ENCODE results near the gene HOXD3. TPM values are rescaled to one million over a fixed set of nuclear protein-coding genes. Genes with fewer than 3 reads are reported as not detected.

The HOXD3 gene
- total RNA-seq, 1 experiment from 2014 or later, result 0.30 TPM

DNA sequence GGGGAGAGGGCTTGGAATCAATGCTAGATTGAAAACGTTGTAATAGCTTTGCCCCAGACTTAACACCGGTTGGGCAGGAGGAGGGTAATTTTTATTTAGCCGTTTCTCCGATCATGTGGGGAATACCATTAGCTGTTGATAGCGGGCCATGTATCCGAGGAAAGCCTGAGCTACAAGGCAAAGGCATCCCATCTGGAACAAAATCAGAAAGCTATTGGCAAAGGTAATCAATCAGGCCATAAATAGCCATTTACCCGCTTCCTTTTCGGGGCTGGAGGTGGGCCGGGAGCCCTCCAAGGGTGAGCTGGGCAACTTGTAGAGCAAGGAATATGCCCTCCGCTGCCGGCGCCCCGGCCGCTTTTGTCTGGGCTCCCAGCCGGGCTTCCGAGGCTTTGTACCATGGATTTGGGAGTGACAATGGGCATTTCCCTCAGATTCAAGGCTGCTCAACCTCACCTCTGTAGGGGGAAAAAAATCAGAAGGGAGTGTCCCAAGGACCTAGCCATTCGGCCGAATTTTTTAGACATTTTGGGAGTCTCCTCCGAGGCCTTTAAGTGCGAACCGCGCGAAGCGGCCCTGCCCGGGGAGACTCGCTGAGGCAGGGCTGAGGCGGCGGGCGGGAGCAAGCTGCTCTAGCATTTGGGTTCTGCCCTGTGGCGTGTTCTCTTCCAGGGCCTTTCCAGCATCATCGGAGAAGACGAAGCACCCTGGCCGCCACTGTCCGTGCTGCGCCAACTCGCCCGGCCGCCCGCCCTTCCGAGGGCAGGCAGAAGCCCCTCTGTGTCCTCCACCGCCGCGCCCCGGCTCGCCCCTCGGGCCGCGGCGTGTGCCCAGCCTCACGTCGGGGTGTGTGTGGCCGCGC lies 35.7 kb upstream of the HOXD3 start:
- DNase-seq (ENCODE audit: low read depth), result no peak

- DNase-seq (ENCODE audit: low read depth), result no peak
These were observed 34.9 kb upstream of the HOXD3 start for GRCh38 chr2:176122052-176122682.

GRCh38 chr2:176122683-176123410 lies 34.3 kb upstream of the HOXD3 start, which contains the start of gene HOXD9:
HOXD9 (plus strand) TSS chr2:176122719; CDS start chr2:176122769, 50 bp downstream.
- DNase-seq (ENCODE audit: low read depth), result no peak

DNA sequence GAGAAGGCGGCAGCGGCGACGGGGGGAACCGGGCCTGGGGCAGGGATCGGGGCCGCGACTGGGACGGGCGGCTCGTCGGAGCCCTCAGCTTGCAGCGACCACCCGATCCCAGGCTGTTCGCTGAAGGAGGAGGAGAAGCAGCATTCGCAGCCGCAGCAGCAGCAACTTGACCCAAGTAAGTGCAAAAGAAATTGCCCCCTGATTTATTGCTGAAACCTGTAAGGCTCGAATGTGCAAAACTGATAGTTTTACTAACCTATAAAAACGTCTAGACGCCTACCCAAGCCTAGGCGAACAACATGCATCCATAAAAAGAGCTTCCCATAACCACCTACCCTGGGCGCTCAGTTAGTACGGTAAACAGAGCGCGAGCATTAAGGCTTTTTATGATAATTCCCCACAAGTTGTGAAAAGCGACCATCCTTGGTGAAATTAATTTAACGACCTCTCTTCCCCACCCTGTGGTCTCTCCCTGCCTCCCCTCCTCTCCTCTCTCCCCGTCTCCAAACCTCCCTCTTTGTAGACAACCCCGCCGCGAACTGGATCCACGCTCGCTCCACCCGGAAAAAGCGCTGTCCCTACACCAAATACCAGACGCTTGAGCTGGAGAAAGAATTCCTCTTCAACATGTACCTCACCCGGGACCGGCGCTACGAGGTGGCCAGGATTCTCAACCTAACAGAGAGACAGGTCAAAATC lies 33.5 kb upstream of the HOXD3 start:
- DNase-seq (ENCODE audit: low read depth), result no peak

DNA sequence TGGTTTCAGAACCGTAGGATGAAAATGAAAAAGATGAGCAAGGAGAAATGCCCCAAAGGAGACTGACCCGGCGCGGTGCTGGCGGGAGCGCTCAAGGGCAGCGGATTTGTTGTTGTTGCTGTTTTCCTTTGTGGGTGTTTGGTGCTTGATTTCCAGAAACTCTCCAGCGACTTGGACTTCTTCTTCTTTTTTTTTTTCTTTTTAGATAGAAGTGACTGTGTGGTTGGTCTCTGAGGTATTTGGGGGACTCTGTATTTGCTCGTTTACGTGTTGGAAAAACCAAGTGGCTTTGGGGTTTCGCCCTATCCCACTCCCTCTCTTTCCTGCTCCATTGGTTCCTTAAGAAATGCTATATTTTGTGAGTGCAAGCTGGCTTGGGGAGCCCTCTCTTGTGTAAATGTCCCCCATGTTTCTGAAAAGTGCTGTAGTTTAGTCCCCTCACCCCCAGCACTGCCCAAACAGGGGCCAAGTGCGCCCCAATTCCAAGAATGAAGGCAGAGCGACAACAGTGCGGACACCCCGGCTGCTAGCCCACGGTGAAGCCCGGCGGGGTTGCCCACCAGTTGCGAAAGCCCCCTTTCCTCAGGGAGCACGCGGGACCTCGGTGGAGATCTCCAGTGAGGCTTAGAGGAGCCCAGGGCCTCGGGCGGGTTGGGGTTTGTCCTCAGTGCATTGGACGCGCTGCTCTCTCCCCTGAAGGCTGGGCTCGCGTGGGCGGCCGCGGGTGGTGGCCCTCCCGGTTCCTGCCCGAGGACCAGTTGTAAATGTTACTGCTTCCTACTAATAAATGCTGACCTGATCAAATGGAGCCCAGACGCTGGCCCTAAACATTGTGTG lies 32.8 kb upstream of the HOXD3 start:
- DNase-seq (ENCODE audit: low read depth), result no peak

DNA sequence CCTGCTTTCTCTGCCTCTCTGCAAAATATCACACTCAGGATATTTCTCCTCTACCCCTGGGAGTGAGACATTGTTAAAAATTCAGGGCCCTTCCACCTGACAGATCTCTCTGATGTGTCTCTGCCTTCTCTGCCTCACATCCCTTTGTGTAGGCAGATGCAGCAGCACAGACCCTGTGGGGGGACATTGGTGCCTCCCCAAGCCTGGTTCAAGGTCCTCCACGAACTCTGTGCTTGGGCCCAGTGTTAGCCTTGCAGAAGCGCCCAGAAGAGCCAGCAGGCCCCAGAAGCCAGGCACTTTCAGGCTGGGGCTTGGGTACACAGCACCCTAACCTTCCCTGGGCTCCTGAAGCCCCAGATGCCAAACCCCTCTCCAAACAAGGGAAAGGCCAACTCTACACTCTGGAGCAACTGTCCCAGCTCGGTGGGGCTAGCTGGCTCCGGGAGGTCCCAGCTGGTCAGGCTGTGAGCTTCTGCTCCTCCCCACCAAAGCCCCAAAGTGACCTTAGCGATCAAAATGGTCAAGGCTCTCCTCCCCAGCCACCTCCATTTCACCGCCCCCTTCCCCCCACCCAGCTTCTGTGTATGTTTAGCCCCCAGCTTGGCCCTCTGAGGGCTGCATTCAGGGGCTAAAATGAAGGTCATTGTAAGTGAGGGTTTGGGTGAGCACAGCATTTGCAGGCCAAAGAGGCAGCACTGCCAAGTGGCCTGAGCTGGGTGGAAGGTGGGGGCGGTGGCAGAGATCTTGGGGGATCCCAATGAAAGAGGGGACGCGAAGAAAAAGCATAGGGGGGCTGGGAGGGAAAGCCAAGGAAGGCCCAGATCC lies 31.9 kb upstream of the HOXD3 start:
- DNase-seq (ENCODE audit: low read depth), result no peak

GRCh38 chr2:176125772-176126054 lies 31.4 kb upstream of the HOXD3 start:
- no peak for DNase-seq (ENCODE audit: low read depth)

DNA sequence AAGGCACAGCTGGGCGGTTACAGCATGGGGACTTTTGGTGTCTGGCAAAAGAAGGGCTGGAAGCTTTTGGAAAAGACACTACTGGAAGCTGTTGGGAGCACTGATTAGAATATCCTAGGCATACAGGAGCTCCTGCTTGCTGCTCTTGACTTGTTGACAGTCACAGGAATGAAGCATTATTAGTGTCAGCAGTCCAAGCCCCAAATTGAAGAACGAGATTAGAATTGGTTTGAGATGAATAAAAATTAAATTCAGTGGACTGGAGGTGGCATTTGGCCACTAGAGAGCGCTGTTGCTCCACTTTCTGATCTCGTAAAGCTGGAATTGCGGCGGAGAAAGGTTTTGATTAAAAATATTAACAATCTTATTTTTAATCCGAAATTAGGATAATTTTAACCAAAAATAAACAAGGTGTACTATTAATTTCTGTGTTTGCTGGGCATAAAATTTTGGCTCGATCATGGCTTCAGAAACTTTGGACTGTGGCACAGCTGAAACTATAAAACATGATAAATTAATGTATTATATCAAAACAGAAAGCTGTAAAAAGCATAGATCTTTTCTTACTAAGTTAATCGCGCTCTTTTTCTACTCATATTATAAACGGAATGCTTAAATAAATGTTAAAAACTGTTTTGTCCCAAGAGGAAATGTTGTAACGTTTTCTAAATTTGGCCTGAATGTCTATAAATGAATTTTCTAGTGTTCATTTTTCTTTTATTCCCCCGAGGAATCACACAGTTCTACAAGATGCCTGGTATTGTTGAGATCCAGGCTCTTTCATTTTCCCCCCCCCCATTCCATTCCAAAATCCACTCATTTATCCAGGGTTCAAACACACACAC lies 30.0 kb upstream of the HOXD3 start:
- DNase-seq (ENCODE audit: low read depth), result peak; percentile 54

DNA sequence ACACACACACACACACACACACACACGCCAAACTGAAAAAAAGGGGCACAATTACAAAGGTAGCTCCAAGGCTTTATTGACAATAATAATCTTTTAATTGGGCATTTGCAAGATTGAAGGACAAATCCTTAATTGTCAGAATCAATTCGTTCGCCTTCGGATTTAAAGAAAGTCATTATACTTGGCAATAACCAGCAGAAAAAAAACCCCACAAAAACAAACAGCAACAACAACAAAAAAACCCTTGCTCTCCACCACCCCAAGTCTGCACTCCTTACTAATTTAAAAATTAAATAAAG lies 29.4 kb upstream of the HOXD3 start:
- no peak for DNase-seq (ENCODE audit: low read depth)

DNA sequence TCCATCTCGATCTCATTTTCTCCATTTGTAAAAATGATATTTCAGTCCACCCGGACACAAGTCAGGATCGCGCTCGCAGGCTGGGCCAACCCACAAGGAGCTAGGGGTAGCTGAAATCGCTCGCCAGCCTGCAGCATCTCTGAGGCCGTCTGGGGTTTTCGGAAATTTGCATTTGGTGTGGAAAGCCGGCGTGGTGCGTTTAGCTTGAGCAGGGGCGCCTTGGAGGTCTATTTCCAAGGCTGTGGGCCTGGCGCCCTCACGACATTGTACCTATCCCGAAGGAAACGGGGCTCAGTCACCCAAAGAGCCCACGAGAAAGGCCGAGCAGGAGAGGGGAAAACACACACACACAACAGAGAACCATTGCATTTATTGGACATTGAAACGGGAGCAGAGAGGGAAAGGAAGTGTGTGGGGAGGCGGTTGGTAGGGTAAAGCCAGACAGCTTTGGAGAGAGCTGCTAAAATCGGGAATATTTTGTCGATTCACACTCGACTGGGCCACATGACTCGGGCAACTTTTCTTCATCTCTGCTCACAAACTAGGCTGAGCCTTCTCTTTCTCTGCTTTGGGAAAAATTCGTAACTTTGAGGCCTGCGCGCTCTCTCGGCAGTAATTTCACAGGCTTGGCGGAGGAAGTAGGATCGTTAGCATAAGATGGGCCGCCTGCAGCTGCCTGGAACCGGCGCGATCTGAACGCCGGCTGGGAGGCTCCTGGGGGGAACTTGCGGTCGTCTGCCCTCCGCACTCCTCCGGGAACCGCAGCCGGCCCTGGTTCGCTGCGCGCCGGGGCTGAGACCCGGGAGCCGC lies 28.7 kb upstream of the HOXD3 start:
- DNase-seq (ENCODE audit: low read depth), result peak; percentile 32

DNA sequence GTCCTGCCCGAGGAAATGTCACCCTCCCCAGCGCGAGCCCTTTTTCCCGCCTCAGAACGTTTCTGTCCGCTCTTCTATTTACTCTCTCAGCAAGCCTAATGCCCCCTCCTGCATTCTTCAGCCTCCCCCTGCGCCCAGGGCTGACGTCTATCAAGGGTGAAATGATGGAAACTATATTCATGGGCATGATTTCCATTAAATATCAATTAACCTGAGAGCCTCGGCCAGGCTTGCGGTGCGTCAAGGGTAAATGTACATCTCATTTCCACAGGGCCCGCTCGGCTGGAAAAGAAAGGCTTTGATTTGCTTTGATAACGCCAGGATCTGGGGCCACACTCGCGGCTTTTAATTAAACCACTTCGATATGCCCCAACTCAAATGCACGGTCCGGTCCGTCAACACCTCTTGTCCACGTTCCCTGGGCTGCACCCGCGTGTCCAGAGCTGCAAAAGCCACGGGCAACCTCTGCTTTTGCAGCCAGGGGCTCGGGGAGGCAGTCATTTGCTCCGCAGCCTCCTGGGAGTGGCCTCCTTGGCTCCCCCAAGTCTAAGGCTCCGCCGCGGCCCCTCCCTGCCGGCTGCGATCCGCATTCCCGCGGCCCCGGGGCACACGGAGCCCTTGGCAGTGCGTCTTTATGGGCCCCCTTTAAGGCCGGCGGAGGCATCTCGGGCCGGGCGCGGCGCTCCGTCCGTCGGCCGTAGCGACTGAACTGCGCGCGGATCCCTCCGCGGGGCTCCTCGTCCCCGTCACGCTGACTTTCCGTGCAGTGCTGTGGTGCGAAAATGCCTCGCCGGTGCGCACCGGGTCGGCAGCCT lies 27.9 kb upstream of the HOXD3 start, which contains the start of gene HOXD8:
HOXD8 (plus strand) TSS at position 724 of the 815 bp plus-strand sequence. CDS start 662 bp downstream, outside the sequence.
- DNase-seq (ENCODE audit: low read depth), result peak; percentile 27

- DNase-seq (ENCODE audit: low read depth), result no peak
These were observed 27.3 kb upstream of the HOXD3 start for GRCh38 chr2:176129813-176130146.

DNA sequence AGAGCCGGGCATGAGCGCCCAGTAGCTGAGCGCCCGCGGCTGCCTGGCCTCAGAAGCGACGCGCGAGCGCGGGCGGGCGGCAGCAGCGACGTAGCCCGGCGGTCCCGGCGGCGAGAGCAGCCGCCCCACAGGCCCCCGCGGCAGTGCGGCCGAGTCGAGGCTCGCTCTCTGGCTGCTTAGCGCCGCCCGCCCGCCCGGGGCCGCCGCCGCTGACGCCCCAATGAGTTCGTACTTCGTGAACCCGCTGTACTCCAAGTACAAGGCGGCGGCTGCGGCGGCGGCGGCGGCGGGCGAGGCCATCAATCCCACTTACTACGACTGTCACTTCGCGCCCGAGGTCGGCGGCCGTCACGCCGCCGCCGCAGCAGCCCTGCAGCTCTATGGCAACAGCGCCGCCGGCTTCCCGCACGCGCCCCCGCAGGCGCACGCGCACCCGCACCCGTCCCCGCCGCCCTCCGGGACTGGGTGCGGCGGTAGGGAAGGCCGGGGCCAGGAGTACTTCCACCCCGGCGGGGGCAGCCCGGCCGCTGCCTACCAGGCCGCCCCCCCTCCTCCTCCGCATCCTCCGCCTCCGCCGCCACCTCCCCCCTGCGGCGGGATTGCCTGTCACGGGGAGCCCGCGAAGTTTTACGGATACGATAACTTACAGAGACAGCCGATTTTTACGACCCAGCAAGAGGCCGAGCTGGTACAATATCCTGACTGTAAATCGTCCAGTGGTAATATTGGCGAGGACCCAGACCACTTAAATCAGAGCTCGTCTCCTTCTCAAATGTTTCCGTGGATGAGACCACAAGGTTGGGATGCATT lies 26.8 kb upstream of the HOXD3 start:
- no peak for DNase-seq (ENCODE audit: low read depth)

GRCh38 chr2:176130957-176131847 lies 25.9 kb upstream of the HOXD3 start:
- DNase-seq (ENCODE audit: low read depth), result no peak

DNA sequence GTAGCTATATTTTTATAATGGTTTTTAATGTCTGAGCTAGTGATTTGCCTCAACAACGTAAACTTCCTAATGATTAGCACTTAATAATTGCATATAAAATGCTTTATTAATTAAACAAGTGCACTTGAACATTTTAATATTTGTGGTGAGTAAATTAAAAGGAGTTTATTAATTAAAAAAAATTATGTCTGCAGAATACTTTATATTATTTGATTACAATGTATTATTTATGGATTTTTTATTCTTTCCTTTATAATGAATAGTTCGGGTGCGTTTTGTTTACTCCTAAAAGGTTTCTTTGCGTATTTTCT lies 25.3 kb upstream of the HOXD3 start:
- DNase-seq (ENCODE audit: low read depth), result no peak

Data from M059J (cell line).